ENCODE data around the gene USP3. TPM values are rescaled to one million over a fixed set of nuclear protein-coding genes. Genes with fewer than 3 reads are reported as not detected.

The USP3 gene
- total and polyA plus RNA-seq, 2 donors, result 32.6 to 57.6 TPM

DNA sequence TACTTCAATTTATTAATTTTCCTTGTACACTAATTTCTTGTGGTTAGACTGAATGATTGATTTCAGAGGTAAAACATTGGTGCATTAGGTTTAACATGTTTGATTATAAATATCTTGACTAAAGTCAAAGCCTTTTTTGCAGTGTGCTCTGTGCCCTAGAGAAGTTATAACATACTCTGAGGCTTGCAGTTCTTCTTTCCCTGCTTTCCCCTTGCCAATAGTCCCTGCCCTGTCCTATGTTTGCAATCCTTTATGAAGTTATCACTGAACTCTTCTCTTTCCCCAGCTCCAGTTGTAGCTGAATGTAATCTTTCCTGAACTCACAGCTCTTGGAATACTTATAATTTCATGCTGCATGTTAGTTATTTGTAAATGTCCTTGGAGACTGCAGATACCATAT lies 35.6 kb downstream of the USP3 start:
- no peaks in the 10 kb centered on the region for H3K9me3 ChIP-seq (ENCODE audit: control insufficient read depth in 2 of 2, insufficient read depth in 1 of 2, low read length in 1 of 2)
- H3K27me3 ChIP-seq (ENCODE audit: control insufficient read depth in 2 of 2, insufficient read depth in 1 of 2, low read length in 1 of 2), result no peaks in the 10 kb centered on the region
- no peak overlapping the region for H3K4me3 ChIP-seq (ENCODE audit: low read length in 2 of 2)
- no peak overlapping the region for H3K27ac ChIP-seq (ENCODE audit: low read depth in 1 of 2, low read length in 1 of 2)
- H3K36me3 ChIP-seq (ENCODE audit: control insufficient read depth in 2 of 2, insufficient read depth in 2 of 2, low read length in 1 of 2), result peaks cover 11 to 26% of the 10 kb centered on the region in 2 donors
- no peak for DNase-seq (ENCODE audit: low read depth in 6 of 9, low spot score in 9 of 9)
- H3K4me1 ChIP-seq (ENCODE audit: control insufficient read depth in 2 of 2, insufficient read depth in 2 of 2, low read length in 2 of 2), result peaks cover 2 to 3% of the 10 kb centered on the region in 2 donors

DNA sequence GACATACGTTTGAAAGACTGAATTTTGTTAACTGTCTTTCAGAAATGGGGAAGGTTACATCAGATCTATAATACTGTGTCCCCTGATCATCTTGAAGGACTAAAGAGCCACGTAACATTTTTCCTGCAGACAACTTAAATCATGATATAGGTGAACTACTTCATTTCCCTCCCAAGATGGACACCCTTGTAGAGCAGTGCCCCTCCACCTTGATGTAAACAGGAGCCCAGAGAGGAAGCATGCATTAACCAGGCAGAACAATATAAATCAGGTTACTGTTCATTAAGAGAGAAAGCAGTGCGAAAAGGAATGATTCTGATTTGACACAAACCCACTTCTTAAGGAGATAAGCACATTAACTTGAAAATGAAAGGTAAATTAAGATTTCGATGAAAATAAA lies 36.1 kb downstream of the USP3 start:
- WGBS, result 97% methylated on average over 4 of the region's 4 CpGs
- Histone ChIP-seq H3K27me3 (ENCODE audit: control insufficient read depth in 2 of 2, insufficient read depth in 1 of 2, low read length in 1 of 2) (no peaks in the 10 kb centered on the region), H3K4me3 (ENCODE audit: low read length in 2 of 2) (no peak overlapping the region), H3K4me1 (ENCODE audit: control insufficient read depth in 2 of 2, insufficient read depth in 2 of 2, low read length in 2 of 2) (peaks cover 2 to 3% of the 10 kb centered on the region in 2 donors), H3K9me3 (ENCODE audit: control insufficient read depth in 2 of 2, insufficient read depth in 1 of 2, low read length in 1 of 2) (no peaks in the 10 kb centered on the region), H3K27ac (ENCODE audit: low read depth in 1 of 2, low read length in 1 of 2) (no peak overlapping the region), H3K36me3 (ENCODE audit: control insufficient read depth in 2 of 2, insufficient read depth in 2 of 2, low read length in 1 of 2) (peaks cover 11 to 26% of the 10 kb centered on the region in 2 donors)
- no peak for DNase-seq (ENCODE audit: low read depth in 6 of 9, low spot score in 9 of 9)

DNA sequence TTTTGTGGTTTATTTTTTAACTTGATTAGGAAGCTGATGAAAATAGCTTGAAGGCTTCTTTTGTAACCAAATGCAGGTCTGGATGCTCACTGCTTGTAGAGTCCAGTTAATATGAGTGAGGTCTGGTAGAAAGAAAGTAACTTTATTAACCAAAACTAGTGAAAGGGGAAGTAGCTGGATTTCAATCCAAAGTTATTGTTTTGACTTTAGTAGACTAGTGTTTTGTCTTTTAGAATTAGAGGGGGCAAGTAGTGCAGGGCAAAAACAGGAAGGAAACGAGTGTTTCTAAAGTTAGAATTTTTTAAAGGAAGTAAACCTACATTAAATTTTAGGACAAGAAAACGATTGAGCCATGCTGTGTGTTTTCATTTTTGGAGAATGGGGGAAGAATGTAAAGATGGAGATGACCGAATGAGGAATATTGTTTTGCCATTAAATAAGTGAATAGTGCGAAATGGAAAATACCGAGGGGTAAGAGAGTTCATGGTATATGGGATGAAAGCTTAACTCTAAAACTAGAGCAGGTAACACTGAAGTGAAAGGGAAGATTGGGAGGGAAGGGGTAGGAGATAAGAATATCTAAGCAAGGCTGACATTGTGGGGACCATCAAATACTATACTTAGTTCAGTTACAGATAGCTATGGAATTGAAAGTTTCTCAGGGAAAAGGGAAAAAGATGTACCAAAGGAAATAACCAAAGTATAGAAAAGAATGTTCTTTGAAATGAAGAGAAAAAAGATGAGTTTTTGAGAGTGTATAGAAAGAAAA lies 40.0 kb downstream of the USP3 start:
- no peak overlapping the region for H3K27ac ChIP-seq (ENCODE audit: low read depth in 1 of 2, low read length in 1 of 2)
- H3K27me3 ChIP-seq (ENCODE audit: control insufficient read depth in 2 of 2, insufficient read depth in 1 of 2, low read length in 1 of 2), result no peaks in the 10 kb centered on the region
- H3K4me3 ChIP-seq (ENCODE audit: low read length in 2 of 2), result no peak overlapping the region
- H3K9me3 ChIP-seq (ENCODE audit: control insufficient read depth in 2 of 2, insufficient read depth in 1 of 2, low read length in 1 of 2), result no peaks in the 10 kb centered on the region
- 24% methylated on average over 5 of the region's 5 CpGs for WGBS
- H3K36me3 ChIP-seq (ENCODE audit: control insufficient read depth in 2 of 2, insufficient read depth in 2 of 2, low read length in 1 of 2), result peaks cover 6 to 20% of the 10 kb centered on the region in 2 donors
- peak in 3 of 9 donors; percentile 4 to 24 (median 5) for DNase-seq (ENCODE audit: low read depth in 6 of 9, low spot score in 9 of 9)
- peaks cover 2 to 3% of the 10 kb centered on the region in 2 donors for H3K4me1 ChIP-seq (ENCODE audit: control insufficient read depth in 2 of 2, insufficient read depth in 2 of 2, low read length in 2 of 2)

DNA sequence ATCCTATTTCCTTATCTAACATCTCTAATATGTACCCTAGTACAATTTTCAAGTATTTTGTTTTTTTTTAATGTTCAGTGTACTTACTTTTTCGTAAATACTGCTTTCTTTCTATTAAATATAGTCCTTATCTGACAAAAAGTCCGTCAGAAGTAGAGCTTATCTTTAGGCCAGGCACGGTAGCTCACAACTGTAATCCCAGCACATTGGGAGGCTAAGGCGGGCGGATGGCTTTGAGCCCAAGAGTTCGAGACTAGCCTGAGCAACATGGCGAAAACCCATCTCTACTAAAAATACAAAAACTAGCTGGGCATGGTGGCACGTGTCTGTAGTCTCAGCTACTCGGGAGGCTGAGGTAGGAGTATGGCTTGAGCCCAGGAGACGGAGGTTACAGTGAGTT lies 41.1 kb downstream of the USP3 start:
- Histone ChIP-seq H3K4me3 (ENCODE audit: low read length in 2 of 2) (no peak overlapping the region), H3K4me1 (ENCODE audit: control insufficient read depth in 2 of 2, insufficient read depth in 2 of 2, low read length in 2 of 2) (peaks cover 2 to 3% of the 10 kb centered on the region in 2 donors), H3K27ac (ENCODE audit: low read depth in 1 of 2, low read length in 1 of 2) (no peak overlapping the region), H3K27me3 (ENCODE audit: control insufficient read depth in 2 of 2, insufficient read depth in 1 of 2, low read length in 1 of 2) (no peaks in the 10 kb centered on the region), H3K36me3 (ENCODE audit: control insufficient read depth in 2 of 2, insufficient read depth in 2 of 2, low read length in 1 of 2) (peaks cover 3 to 13% of the 10 kb centered on the region in 2 donors), H3K9me3 (ENCODE audit: control insufficient read depth in 2 of 2, insufficient read depth in 1 of 2, low read length in 1 of 2) (no peaks in the 10 kb centered on the region)
- DNase-seq (ENCODE audit: low read depth in 6 of 9, low spot score in 9 of 9), result no peak
- 98% methylated on average over 10 of the region's 10 CpGs for WGBS

DNA sequence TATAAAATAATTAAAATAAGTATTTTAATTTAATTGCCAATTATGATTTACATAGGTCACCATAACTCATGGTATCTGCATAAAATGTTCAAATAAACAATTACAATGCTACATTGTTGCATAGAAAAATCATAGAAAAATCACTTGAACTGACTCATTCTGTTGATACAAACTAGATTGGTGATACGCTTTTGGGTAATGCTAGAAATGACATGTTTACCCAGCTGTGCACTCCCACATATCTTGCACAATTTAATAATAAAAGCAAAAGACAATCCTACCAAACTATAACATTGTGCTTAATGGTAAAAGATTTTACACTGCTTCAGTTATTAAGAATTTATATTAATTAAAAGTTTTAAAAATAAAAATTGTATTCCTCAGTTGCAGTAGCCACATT lies 47.0 kb downstream of the USP3 start:
- Histone ChIP-seq H3K4me3 (ENCODE audit: low read length in 2 of 2) (no peak overlapping the region), H3K36me3 (ENCODE audit: control insufficient read depth in 2 of 2, insufficient read depth in 2 of 2, low read length in 1 of 2) (peaks cover 0 to 10% of the 10 kb centered on the region in 2 donors), H3K27ac (ENCODE audit: low read depth in 1 of 2, low read length in 1 of 2) (no peak overlapping the region), H3K4me1 (ENCODE audit: control insufficient read depth in 2 of 2, insufficient read depth in 2 of 2, low read length in 2 of 2) (peaks cover 5 to 12% of the 10 kb centered on the region in 2 donors), H3K27me3 (ENCODE audit: control insufficient read depth in 2 of 2, insufficient read depth in 1 of 2, low read length in 1 of 2) (no peaks in the 10 kb centered on the region), H3K9me3 (ENCODE audit: control insufficient read depth in 2 of 2, insufficient read depth in 1 of 2, low read length in 1 of 2) (no peaks in the 10 kb centered on the region)
- no peak for DNase-seq (ENCODE audit: low read depth in 6 of 9, low spot score in 9 of 9)
- WGBS, result 95% methylated on average over 1 of the region's 1 CpG

DNA sequence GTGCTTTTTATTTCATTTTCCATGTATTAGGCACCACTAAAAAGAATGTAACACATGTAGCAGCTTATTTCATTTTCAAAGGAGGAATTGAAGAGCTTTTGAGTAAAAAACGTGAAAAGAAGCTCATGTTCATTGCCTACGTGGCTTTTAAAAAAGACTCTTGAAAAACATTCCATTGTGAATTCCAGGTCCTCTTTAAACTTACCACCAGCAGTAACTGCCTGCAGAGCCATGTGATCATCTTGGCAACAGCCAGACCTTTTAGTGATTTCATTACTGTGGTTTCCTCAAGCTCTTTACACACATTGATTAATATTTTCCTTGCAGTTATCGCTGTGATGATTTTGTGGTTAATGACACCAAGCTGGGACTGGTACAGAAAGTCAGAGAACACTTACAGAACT lies 49.0 kb downstream of the USP3 start:
- H3K4me1 ChIP-seq (ENCODE audit: control insufficient read depth in 2 of 2, insufficient read depth in 2 of 2, low read length in 2 of 2), result peaks cover 6 to 16% of the 10 kb centered on the region in 2 donors
- no peak overlapping the region for H3K27ac ChIP-seq (ENCODE audit: low read depth in 1 of 2, low read length in 1 of 2)
- 62% methylated on average over 3 of the region's 3 CpGs for WGBS
- no peaks in the 10 kb centered on the region for H3K9me3 ChIP-seq (ENCODE audit: control insufficient read depth in 2 of 2, insufficient read depth in 1 of 2, low read length in 1 of 2)
- no peak overlapping the region for H3K4me3 ChIP-seq (ENCODE audit: low read length in 2 of 2)
- DNase-seq (ENCODE audit: low read depth in 6 of 9, low spot score in 9 of 9), result no peak
- no peaks in the 10 kb centered on the region for H3K27me3 ChIP-seq (ENCODE audit: control insufficient read depth in 2 of 2, insufficient read depth in 1 of 2, low read length in 1 of 2)
- H3K36me3 ChIP-seq (ENCODE audit: control insufficient read depth in 2 of 2, insufficient read depth in 2 of 2, low read length in 1 of 2), result peaks cover 8 to 18% of the 10 kb centered on the region in 2 donors

DNA sequence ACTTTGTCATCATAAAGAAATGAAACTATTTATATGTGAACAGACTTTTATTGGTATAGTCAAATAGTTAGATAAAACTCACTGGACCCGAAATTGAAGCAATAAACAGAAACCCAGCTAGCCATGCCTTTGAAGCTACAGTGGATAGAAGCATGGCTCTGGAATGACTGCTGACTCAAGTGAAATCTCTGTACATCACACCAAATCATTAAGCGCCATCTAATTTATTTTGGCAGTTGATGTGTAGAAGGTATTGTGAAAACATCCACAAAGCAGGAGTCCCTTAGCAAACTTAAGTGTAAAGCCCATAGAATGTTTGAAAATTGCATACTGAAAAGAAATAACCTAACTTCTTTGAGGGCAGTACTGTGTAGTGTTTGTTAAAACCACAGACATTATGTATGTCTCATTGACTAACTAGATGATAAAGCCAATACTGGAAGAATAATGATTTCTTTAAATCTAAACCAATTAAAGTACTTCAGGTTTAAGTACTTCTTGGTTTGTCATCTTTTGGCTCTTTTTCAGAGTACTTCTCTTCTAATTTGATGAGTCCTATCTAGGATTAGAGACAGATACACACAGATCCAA lies 50.0 kb downstream of the USP3 start:
- H3K27me3 ChIP-seq (ENCODE audit: control insufficient read depth in 2 of 2, insufficient read depth in 1 of 2, low read length in 1 of 2), result no peaks in the 10 kb centered on the region
- H3K4me1 ChIP-seq (ENCODE audit: control insufficient read depth in 2 of 2, insufficient read depth in 2 of 2, low read length in 2 of 2), result peaks cover 6 to 16% of the 10 kb centered on the region in 2 donors
- H3K4me3 ChIP-seq (ENCODE audit: low read length in 2 of 2), result no peak overlapping the region
- peaks cover 8 to 25% of the 10 kb centered on the region in 2 donors for H3K36me3 ChIP-seq (ENCODE audit: control insufficient read depth in 2 of 2, insufficient read depth in 2 of 2, low read length in 1 of 2)
- H3K9me3 ChIP-seq (ENCODE audit: control insufficient read depth in 2 of 2, insufficient read depth in 1 of 2, low read length in 1 of 2), result no peaks in the 10 kb centered on the region
- DNase-seq (ENCODE audit: low read depth in 6 of 9, low spot score in 9 of 9), result no peak
- no peak overlapping the region for H3K27ac ChIP-seq (ENCODE audit: low read depth in 1 of 2, low read length in 1 of 2)
- 97% methylated on average over 2 of the region's 2 CpGs for WGBS

DNA sequence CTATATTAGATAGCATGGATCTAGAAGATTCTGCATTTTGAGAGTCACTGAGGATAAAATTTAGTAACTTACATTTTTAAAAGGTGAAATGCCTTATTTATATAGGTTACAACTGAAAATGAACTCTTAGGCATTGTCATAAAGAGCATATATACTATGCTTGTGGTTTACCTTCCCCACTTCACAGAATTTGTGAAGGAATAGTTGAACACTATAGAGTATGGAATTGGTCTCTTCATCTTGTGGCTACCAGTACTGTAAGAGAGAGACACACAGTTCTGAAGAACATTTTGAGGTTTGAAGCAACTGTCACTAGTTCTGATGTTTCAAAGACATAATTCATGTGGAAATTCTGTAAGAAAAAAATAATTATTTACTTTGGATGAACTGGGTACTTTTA lies 51.1 kb downstream of the USP3 start:
- no peaks in the 10 kb centered on the region for H3K27me3 ChIP-seq (ENCODE audit: control insufficient read depth in 2 of 2, insufficient read depth in 1 of 2, low read length in 1 of 2)
- no peaks in the 10 kb centered on the region for H3K9me3 ChIP-seq (ENCODE audit: control insufficient read depth in 2 of 2, insufficient read depth in 1 of 2, low read length in 1 of 2)
- no peak overlapping the region for H3K4me3 ChIP-seq (ENCODE audit: low read length in 2 of 2)
- no peak overlapping the region for H3K27ac ChIP-seq (ENCODE audit: low read depth in 1 of 2, low read length in 1 of 2)
- peaks cover 8 to 35% of the 10 kb centered on the region in 2 donors for H3K36me3 ChIP-seq (ENCODE audit: control insufficient read depth in 2 of 2, insufficient read depth in 2 of 2, low read length in 1 of 2)
- H3K4me1 ChIP-seq (ENCODE audit: control insufficient read depth in 2 of 2, insufficient read depth in 2 of 2, low read length in 2 of 2), result peaks cover 6 to 16% of the 10 kb centered on the region in 2 donors
- peak in 7 of 9 donors; percentile 13 to 65 (median 27) for DNase-seq (ENCODE audit: low read depth in 6 of 9, low spot score in 9 of 9)

DNA sequence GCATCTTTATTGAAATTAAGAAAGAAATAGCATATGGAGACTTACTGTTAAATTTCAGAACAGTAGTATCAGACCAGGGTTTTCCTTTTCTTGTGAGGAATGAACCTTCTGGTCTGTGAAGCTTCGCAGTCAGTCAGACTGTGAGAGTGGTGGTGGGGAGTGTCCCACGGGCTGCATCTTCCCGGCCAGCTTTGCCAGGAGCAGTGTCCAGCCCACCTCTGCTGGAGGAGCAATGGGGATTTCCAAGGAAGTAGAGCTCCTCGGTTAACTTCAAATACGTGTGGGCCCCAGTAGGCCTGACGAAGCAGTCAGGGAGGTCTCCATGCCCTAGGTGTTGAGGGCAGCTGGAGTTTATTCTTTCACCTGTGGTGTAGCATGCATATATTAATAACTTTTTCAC lies 51.9 kb downstream of the USP3 start:
- H3K9me3 ChIP-seq (ENCODE audit: control insufficient read depth in 2 of 2, insufficient read depth in 1 of 2, low read length in 1 of 2), result no peaks in the 10 kb centered on the region
- no peak overlapping the region for H3K4me3 ChIP-seq (ENCODE audit: low read length in 2 of 2)
- peaks cover 6 to 16% of the 10 kb centered on the region in 2 donors for H3K4me1 ChIP-seq (ENCODE audit: control insufficient read depth in 2 of 2, insufficient read depth in 2 of 2, low read length in 2 of 2)
- no peak for DNase-seq (ENCODE audit: low read depth in 6 of 9, low spot score in 9 of 9)
- H3K27me3 ChIP-seq (ENCODE audit: control insufficient read depth in 2 of 2, insufficient read depth in 1 of 2, low read length in 1 of 2), result no peaks in the 10 kb centered on the region
- peaks cover 13 to 42% of the 10 kb centered on the region in 2 donors for H3K36me3 ChIP-seq (ENCODE audit: control insufficient read depth in 2 of 2, insufficient read depth in 2 of 2, low read length in 1 of 2)
- H3K27ac ChIP-seq (ENCODE audit: low read depth in 1 of 2, low read length in 1 of 2), result no peak overlapping the region
- 88% methylated on average over 6 of the region's 6 CpGs for WGBS
